K562 (cell line): ENCODE data around the gene SRCIN1.

Source experiments
- CBFA2T3 ChIP-seq: fragments of 450-650 bp; IDR thresholded peaks from 2 replicates; pipeline ENCODE4 v1.6.1; 2017
- EZH2 ChIP-seq: IDR thresholded peaks from 2 replicates; pipeline ENCODE4 v1.6.1; 2012; ENCODE audit warnings: low read depth, mild to moderate bottlenecking, inconsistent platforms, low read length, borderline replicate concordance
- HCFC1 ChIP-seq: IDR thresholded peaks from 2 replicates; pipeline ENCODE4 v1.6.1; 2012; ENCODE audit warnings: low read depth, low read length, improper control_type of control experiment
- HNRNPLL ChIP-seq: fragments of 200-400 bp; formaldehyde crosslinking; IDR thresholded peaks from 2 replicates; pipeline ENCODE4 v1.6.1; 2017; ENCODE audit warnings: low read length, low read depth, mild to moderate bottlenecking; ENCODE audit not compliant: poor library complexity, severe bottlenecking
- KLF10 ChIP-seq: fragments of 250-450 bp; sonication (Bioruptor Pico); IDR thresholded peaks from 2 replicates; pipeline ENCODE4 v1.6.1; 2021; ENCODE audit warnings: matching md5 sums
- MEF2A ChIP-seq: IDR thresholded peaks from 2 replicates; pipeline ENCODE4 v1.6.1; 2011; ENCODE audit warnings: low read depth, mild to moderate bottlenecking, low read length, moderate library complexity; ENCODE audit not compliant: control insufficient read depth
- RCOR1 ChIP-seq, 2 experiments: IDR thresholded peaks; 2 replicates each; pipeline ENCODE4 v1.6.1; 2012; ENCODE audit warnings: low read depth in 2 of 2, low read length in 2 of 2, borderline replicate concordance in 1 of 2, improper control_type of control experiment in 1 of 2
- SMAD4 ChIP-seq: fragments of 250-450 bp; sonication (Bioruptor Pico); conservative IDR thresholded peaks from 2 replicates; pipeline ENCODE4 v1.8.0; 2021; ENCODE audit warnings: inconsistent platforms, mild to moderate bottlenecking, moderate library complexity
- YY1 ChIP-seq, 3 experiments: IDR thresholded peaks; 2 replicates each; pipeline ENCODE4 v1.6.1; 2011; ENCODE audit warnings: low read length in 2 of 3, mild to moderate bottlenecking in 2 of 3, moderate library complexity in 2 of 3, borderline replicate concordance in 1 of 3, control low read depth in 1 of 3, low read depth in 1 of 3; ENCODE audit not compliant: insufficient read depth in 3 of 3, insufficient replicate concordance in 2 of 3, control insufficient read depth in 1 of 3, insufficient read length in 1 of 3; ENCODE audit errors: extremely low read depth in 1 of 3
- ZNF140 ChIP-seq: fragments of 250-450 bp; sonication (Bioruptor Pico); IDR thresholded peaks from 2 replicates; pipeline ENCODE4 v1.8.0; 2021; ENCODE audit warnings: moderate library complexity, mild to moderate bottlenecking, inconsistent platforms
- ZNF318 ChIP-seq, 2 experiments: fragments of 450-650 bp; IDR thresholded peaks; 2 replicates each; pipeline ENCODE4 v1.6.1; 2016; ENCODE audit warnings: mild to moderate bottlenecking in 2 of 2, borderline replicate concordance in 1 of 2, low read depth in 1 of 2, moderate library complexity in 1 of 2
- TF ChIP-seq, protein P1 (sequence below), 2 experiments: fragments of 200-800 bp in 1 of 2; sonication (Bioruptor generic) in 1 of 2; sonication (generic) in 1 of 2; formaldehyde crosslinking in 1 of 2; IDR thresholded peaks in 1 of 2; conservative IDR thresholded peaks in 1 of 2; 2 replicates each; pipeline versions ENCODE4 v1.5.0 to v1.6.1; 2016 to 2020; ENCODE audit warnings: missing compliant biosample characterization in 1 of 2, missing genetic modification characterization in 1 of 2, missing genetic modification reagents in 1 of 2
- TF ChIP-seq, protein P2 (sequence below), 3 experiments: IDR thresholded peaks in 2 of 3; conservative IDR thresholded peaks in 1 of 3; 2 replicates each; pipeline ENCODE4 v1.5.1; 2011 to 2012; ENCODE audit warnings: low read length in 3 of 3, mild to moderate bottlenecking in 3 of 3, control low read depth in 2 of 3, improper control_type of control experiment in 1 of 3, inconsistent platforms in 1 of 3, low read depth in 1 of 3, mixed read lengths in 1 of 3, moderate library complexity in 1 of 3; ENCODE audit not compliant: insufficient read depth in 2 of 3

DNA sequence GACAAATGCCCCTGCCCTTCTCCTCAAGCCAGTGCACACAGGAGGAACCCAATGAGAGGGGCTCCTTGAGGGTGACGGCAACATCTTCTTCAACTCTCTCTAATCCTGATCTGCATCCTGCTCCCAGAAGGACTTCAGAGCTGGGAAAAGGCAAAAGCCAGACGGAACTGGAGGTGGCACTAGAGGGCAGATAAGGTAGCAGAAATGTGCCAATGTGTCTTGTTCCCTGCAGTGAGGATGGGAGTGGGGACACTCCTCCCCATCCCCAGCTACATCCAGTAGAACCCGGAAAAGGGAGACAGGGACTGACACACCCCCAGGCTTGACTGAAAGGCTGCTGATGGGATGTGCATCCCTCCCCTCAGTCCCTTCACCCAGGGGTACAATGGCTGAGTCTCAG, 28.5 kb downstream of the SRCIN1 start:
- no peak for TF ChIP-seq CBFA2T3
- TF ChIP-seq YY1 (IDR thresholded peaks at IDR 0.05; ENCODE audit: borderline replicate concordance in 1 of 3, control insufficient read depth in 1 of 3, extremely low read depth in 1 of 3, insufficient read depth in 3 of 3, insufficient read length in 1 of 3, insufficient replicate concordance in 2 of 3, low read depth in 1 of 3, low read length in 2 of 3) = no peak
- TF ChIP-seq ZNF140 (CRISPR knock-in tag) = no peak
- TF ChIP-seq HNRNPLL = no peak
- TF ChIP-seq, protein P1, sequence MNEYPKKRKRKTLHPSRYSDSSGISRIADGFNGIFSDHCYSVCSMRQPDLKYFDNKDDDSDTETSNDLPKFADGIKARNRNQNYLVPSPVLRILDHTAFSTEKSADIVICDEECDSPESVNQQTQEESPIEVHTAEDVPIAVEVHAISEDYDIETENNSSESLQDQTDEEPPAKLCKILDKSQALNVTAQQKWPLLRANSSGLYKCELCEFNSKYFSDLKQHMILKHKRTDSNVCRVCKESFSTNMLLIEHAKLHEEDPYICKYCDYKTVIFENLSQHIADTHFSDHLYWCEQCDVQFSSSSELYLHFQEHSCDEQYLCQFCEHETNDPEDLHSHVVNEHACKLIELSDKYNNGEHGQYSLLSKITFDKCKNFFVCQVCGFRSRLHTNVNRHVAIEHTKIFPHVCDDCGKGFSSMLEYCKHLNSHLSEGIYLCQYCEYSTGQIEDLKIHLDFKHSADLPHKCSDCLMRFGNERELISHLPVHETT (CRISPR knock-in tag; conservative IDR thresholded peaks at IDR 0.05 in 1 of 2, IDR thresholded peaks at IDR 0.05 in 1 of 2) = no peak
- TF ChIP-seq SMAD4 (CRISPR knock-in tag) = no peak
- no peak for TF ChIP-seq ZNF318 (IDR thresholded peaks at IDR 0.05; ENCODE audit: borderline replicate concordance in 1 of 2, low read depth in 1 of 2)
- TF ChIP-seq KLF10 = no peak
- TF ChIP-seq, protein P2, sequence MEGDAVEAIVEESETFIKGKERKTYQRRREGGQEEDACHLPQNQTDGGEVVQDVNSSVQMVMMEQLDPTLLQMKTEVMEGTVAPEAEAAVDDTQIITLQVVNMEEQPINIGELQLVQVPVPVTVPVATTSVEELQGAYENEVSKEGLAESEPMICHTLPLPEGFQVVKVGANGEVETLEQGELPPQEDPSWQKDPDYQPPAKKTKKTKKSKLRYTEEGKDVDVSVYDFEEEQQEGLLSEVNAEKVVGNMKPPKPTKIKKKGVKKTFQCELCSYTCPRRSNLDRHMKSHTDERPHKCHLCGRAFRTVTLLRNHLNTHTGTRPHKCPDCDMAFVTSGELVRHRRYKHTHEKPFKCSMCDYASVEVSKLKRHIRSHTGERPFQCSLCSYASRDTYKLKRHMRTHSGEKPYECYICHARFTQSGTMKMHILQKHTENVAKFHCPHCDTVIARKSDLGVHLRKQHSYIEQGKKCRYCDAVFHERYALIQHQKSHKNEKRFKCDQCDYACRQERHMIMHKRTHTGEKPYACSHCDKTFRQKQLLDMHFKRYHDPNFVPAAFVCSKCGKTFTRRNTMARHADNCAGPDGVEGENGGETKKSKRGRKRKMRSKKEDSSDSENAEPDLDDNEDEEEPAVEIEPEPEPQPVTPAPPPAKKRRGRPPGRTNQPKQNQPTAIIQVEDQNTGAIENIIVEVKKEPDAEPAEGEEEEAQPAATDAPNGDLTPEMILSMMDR (IDR thresholded peaks at IDR 0.05 in 2 of 3, conservative IDR thresholded peaks at IDR 0.05 in 1 of 3; ENCODE audit: insufficient read depth in 2 of 3, low read depth in 1 of 3, low read length in 3 of 3) = no peak
- no peak for TF ChIP-seq EZH2
- TF ChIP-seq HCFC1 = no peak
- TF ChIP-seq MEF2A = no peak
- TF ChIP-seq RCOR1 (IDR thresholded peaks at IDR 0.05; ENCODE audit: borderline replicate concordance in 1 of 2, low read depth in 2 of 2, low read length in 2 of 2) = no peak
